ENCODE data around the gene RBM47.

DNA sequence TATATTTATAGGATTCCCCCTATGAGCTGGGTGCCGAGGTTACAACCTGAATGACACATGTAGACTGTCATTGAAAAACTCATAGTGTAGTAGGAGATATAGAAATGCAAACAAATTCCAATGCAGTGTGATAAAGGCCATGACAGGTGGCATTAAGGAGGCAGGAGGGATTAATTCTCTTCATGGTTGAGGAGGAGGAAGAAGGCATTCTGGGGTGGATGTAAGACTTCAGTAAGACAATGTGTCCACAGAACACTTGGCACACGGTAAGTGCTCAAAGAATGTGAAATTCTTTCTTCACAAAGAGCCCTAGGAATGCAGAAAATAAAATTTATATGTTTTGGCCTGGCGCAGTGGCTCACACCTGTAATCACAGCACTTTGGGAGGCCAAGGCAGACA is 136.5 kb downstream of the RBM47 start:
- TF ChIP-seq, protein P1, sequence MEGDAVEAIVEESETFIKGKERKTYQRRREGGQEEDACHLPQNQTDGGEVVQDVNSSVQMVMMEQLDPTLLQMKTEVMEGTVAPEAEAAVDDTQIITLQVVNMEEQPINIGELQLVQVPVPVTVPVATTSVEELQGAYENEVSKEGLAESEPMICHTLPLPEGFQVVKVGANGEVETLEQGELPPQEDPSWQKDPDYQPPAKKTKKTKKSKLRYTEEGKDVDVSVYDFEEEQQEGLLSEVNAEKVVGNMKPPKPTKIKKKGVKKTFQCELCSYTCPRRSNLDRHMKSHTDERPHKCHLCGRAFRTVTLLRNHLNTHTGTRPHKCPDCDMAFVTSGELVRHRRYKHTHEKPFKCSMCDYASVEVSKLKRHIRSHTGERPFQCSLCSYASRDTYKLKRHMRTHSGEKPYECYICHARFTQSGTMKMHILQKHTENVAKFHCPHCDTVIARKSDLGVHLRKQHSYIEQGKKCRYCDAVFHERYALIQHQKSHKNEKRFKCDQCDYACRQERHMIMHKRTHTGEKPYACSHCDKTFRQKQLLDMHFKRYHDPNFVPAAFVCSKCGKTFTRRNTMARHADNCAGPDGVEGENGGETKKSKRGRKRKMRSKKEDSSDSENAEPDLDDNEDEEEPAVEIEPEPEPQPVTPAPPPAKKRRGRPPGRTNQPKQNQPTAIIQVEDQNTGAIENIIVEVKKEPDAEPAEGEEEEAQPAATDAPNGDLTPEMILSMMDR (IDR thresholded peaks at IDR 0.05; ENCODE audit: insufficient read depth, low read length), result no peak
- TF ChIP-seq, protein P2, sequence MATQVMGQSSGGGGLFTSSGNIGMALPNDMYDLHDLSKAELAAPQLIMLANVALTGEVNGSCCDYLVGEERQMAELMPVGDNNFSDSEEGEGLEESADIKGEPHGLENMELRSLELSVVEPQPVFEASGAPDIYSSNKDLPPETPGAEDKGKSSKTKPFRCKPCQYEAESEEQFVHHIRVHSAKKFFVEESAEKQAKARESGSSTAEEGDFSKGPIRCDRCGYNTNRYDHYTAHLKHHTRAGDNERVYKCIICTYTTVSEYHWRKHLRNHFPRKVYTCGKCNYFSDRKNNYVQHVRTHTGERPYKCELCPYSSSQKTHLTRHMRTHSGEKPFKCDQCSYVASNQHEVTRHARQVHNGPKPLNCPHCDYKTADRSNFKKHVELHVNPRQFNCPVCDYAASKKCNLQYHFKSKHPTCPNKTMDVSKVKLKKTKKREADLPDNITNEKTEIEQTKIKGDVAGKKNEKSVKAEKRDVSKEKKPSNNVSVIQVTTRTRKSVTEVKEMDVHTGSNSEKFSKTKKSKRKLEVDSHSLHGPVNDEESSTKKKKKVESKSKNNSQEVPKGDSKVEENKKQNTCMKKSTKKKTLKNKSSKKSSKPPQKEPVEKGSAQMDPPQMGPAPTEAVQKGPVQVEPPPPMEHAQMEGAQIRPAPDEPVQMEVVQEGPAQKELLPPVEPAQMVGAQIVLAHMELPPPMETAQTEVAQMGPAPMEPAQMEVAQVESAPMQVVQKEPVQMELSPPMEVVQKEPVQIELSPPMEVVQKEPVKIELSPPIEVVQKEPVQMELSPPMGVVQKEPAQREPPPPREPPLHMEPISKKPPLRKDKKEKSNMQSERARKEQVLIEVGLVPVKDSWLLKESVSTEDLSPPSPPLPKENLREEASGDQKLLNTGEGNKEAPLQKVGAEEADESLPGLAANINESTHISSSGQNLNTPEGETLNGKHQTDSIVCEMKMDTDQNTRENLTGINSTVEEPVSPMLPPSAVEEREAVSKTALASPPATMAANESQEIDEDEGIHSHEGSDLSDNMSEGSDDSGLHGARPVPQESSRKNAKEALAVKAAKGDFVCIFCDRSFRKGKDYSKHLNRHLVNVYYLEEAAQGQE (IDR thresholded peaks at IDR 0.05; ENCODE audit: insufficient replicate concordance, low read depth), result no peak
- TF ChIP-seq GABPA (IDR thresholded peaks at IDR 0.05; ENCODE audit: low read depth), result no peak
- no peak for TF ChIP-seq POLR2AphosphoS5 (IDR thresholded peaks at IDR 0.05; ENCODE audit: low read depth)
